NCI-H2196 treated with DMSO at 0.1 percent for 48 hours (cell line): Measurements from ENCODE around the gene ZC3H6.
"Not testable (repeated sequence)": the region's sequence is repeated elsewhere in the genome, so short reads cannot be mapped to it uniquely, and the experiment has no call there.

ENCODE experiments used
- DNase-seq: peaks from one replicate; lab custom pipeline; 2025; ENCODE audit not compliant: unreplicated experiment; lab: John Stamatoyannopoulos, UW

The ZC3H6 gene

GRCh38 chr2:112332123-112332696, 56.8 kb downstream of the ZC3H6 start:
- DNase-seq: no peak

DNA sequence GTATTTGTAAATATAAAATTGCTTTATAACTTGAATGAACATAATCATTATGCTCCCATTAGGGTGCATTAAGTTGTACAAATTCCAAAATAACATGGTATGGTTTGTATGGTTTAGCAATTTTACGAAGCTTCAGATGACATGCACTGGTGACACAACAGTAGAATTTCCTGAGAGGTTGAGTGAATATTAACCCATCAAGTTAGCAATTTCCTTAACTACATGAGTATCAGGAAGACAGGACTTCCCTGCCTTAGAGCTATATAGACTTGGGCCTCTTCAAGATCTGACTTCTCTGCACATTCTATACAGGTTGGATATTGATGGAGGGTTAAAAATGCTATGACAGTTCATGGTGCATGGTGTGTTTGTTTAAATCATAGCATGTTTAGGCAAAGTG, 60.2 kb downstream of the ZC3H6 start:
- DNase-seq: no peak

DNA sequence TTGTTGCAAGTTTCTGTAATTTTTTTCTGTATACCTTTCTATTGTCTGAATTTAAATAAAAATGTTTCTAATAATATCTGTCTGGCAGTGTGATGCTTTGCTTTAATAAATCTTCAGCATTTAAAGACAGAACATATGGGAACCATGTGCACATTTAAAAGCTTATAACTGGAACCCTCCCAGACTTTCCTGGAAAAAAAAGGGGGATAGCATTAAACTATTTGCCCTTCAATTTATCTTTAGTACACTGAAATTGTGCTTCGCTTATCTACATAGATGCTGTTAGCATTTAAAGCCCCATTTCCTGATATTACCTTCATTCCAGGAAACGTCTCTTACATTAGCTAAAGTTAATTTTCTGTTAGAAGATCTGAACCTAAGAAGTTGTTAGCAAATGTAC, 64.6 kb downstream of the ZC3H6 start:
- no peak for DNase-seq

GRCh38 chr2:112340475-112341267, 65.3 kb downstream of the ZC3H6 start:
- DNase-seq: no peak

DNA sequence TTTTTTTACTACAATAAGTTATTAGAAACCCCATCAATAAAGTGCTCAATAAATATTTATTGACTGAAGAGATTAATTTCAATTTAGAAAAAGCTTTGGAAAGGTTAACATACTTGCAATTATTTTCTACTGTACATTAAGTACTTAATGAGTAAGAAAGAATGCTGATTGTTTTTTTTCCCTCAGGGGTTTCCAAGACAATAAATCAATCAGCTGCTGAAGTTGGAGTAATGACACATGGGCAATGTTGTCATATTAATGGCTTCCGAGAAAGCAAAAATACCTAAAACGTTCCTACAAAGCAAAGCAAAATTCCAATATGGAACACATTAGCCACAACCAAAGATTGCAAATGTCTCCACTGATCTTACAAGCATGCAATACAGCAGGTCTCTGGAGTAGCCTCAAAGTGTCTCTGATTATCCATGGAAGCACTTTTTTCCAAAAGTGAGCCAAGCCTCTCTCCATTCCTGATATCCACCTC, 66.7 kb downstream of the ZC3H6 start:
- DNase-seq: no peak

GRCh38 chr2:112343827-112344585, 68.6 kb downstream of the ZC3H6 start:
- peak; percentile 14 for DNase-seq

GRCh38 chr2:112345030-112346027, 69.9 kb downstream of the ZC3H6 start:
- no peak for DNase-seq

GRCh38 chr2:112352292-112352691, 76.9 kb downstream of the ZC3H6 start:
- not testable (repeated sequence) for DNase-seq

DNA sequence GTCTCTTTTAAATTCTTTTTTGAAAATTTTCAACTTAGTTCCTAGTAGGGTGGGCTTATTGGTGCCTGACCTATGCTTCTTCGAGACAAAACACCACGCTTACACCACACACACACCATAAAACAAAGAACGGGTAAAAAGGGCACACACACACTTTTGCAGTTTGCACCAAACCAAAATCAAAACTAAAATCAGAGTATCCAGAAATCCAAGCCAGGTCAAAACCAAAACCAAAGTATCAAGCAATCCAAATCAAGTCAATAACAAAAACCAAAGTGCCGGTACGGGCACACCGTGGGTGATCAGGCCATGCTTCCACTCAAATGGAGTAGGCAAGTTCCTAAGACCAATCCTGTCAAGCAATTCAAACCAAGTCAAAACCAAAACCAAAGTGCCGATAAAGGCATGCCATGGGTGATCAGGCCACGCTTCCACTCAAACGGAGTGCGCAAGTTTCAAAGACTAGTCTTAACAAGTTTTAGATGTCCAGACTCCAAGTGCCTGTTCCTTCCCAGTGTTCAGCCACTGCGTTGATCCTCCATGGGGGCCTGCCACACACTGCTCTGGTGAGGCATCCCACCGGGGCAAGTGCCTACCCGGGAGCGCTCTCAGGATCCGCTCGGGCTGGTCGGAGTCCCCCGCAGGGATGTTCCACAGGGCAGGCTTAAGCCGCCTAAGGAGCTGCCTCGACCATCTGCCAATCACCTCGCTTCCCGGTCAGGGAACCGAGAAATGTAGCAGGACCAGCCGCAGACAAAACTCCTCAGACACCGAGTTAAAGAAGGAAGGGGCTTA, 77.6 kb downstream of the ZC3H6 start:
- DNase-seq: not testable (repeated sequence)

DNA sequence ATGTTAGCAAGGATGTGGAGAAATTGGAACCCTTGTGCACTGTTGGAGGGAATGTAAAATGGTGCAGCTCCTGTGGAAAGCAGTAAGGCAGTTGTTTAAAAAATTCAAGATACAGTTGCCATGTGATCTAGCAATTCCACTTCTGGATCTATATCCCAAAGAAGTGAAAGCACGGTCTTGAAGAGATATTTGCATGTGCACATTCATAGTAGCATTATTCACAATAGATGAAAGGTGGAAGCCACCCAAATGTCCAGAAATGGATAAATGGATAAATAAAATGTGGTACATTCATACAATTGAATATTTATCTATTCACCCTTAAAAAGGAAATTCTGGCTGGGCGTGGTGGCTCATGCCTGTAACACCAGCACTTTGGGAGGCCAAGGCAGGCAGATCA, 78.9 kb downstream of the ZC3H6 start:
- DNase-seq: not testable (repeated sequence)

GRCh38 chr2:112360055-112360454, 84.7 kb downstream of the ZC3H6 start:
- DNase-seq: not testable (repeated sequence)
